Liver (tissue), 9 donors: ENCODE measurements around the gene NEURL1. TPM values are rescaled to one million over a fixed set of nuclear protein-coding genes. Genes with fewer than 3 reads are reported as not detected.
"Not testable (repeated sequence)": the region's sequence is repeated elsewhere in the genome, so short reads cannot be mapped to it uniquely, and the experiment has no call there.

Source experiments
- DNase-seq: peaks from one replicate; pipeline ENCODE4 v3.0.0-alpha.2; 2017; ENCODE audit warnings: low spot score
- H3K27ac ChIP-seq, 2 donors: one replicate each; pipeline ENCODE4 v1.7.0; 2013; ENCODE audit warnings: inconsistent platforms in 2 of 2, low read length in 2 of 2, control low read depth in 1 of 2, low read depth in 1 of 2, mild to moderate bottlenecking in 1 of 2
- H3K27me3 ChIP-seq, 4 donors: one replicate each; pipeline versions ENCODE4 v1.6.1 to v1.7.0; 2013; ENCODE audit warnings: low read length in 3 of 4, inconsistent platforms in 1 of 4, mild to moderate bottlenecking in 1 of 4, moderate library complexity in 1 of 4; ENCODE audit not compliant: control insufficient read depth in 4 of 4, insufficient read depth in 4 of 4
- H3K36me3 ChIP-seq, 4 donors: one replicate each; pipeline versions ENCODE4 v1.6.1 to v1.7.0; 2013; ENCODE audit warnings: low read length in 3 of 4, mild to moderate bottlenecking in 3 of 4, low read depth in 1 of 4, moderate library complexity in 1 of 4; ENCODE audit not compliant: control insufficient read depth in 4 of 4, insufficient read depth in 3 of 4
- H3K4me1 ChIP-seq, 4 donors: one replicate each; pipeline versions ENCODE4 v1.6.1 to v1.7.0; 2013; ENCODE audit warnings: low read length in 3 of 4, mild to moderate bottlenecking in 3 of 4, moderate library complexity in 1 of 4; ENCODE audit not compliant: control insufficient read depth in 4 of 4, insufficient read depth in 4 of 4
- H3K4me3 ChIP-seq, 3 donors: one replicate each; pipeline versions ENCODE4 v1.6.1 to v1.7.0; 2013; ENCODE audit warnings: low read length in 3 of 3, control low read depth in 1 of 3, low read depth in 1 of 3, mild to moderate bottlenecking in 1 of 3
- H3K9ac ChIP-seq, 2 donors: one replicate each; pipeline ENCODE4 v1.7.0; 2013; ENCODE audit warnings: low read length in 2 of 2, mild to moderate bottlenecking in 2 of 2, moderate library complexity in 2 of 2, control low read depth in 1 of 2, low read depth in 1 of 2
- H3K9me3 ChIP-seq, 4 donors: one replicate each; pipeline versions ENCODE4 v1.6.1 to v1.7.0; 2013; ENCODE audit warnings: low read length in 3 of 4; ENCODE audit not compliant: control insufficient read depth in 4 of 4
- ATF3 ChIP-seq: IDR thresholded peaks from 2 replicates; pipeline ENCODE4 v1.6.1; 2016; ENCODE audit warnings: antibody characterized with exemption
- CTCF ChIP-seq: fragments of 150-350 bp; IDR thresholded peaks from 2 replicates; pipeline ENCODE4 v1.5.1; 2017; ENCODE audit warnings: improper control_type of control experiment, low read depth, low read length; ENCODE audit not compliant: missing input control
- EGR1 ChIP-seq, 2 donors: IDR thresholded peaks; 2 replicates each; pipeline ENCODE4 v1.6.1; 2016 to 2018; ENCODE audit warnings: antibody characterized with exemption in 2 of 2, low read depth in 2 of 2
- FOXA2 ChIP-seq: IDR thresholded peaks from 2 replicates; pipeline ENCODE4 v1.6.1; 2016; ENCODE audit warnings: antibody characterized with exemption
- GABPA ChIP-seq, 2 donors: IDR thresholded peaks in 1 of 2; conservative IDR thresholded peaks in 1 of 2; 2 replicates each; pipeline ENCODE4 v1.6.1; 2016; ENCODE audit warnings: antibody characterized with exemption in 2 of 2, mild to moderate bottlenecking in 1 of 2, moderate library complexity in 1 of 2
- HNF4A ChIP-seq, 2 donors: conservative IDR thresholded peaks; 2 replicates each; pipeline ENCODE4 v1.6.1; 2016; ENCODE audit warnings: antibody characterized with exemption in 2 of 2, mild to moderate bottlenecking in 2 of 2
- HNF4G ChIP-seq: IDR thresholded peaks from 2 replicates; pipeline ENCODE4 v1.6.1; 2016; ENCODE audit warnings: antibody characterized with exemption
- JUND ChIP-seq, 2 donors: IDR thresholded peaks; 2 replicates each; pipeline ENCODE4 v1.6.1; 2016; ENCODE audit warnings: antibody characterized with exemption in 2 of 2
- MAX ChIP-seq: IDR thresholded peaks from 2 replicates; pipeline ENCODE4 v1.6.1; 2016; ENCODE audit warnings: antibody characterized with exemption
- NR2F2 ChIP-seq: IDR thresholded peaks from 2 replicates; pipeline ENCODE4 v1.6.1; 2016; ENCODE audit warnings: antibody characterized with exemption
- RAD21 ChIP-seq, 2 donors: IDR thresholded peaks; 2 replicates each; pipeline ENCODE4 v1.6.1; 2016; ENCODE audit warnings: antibody characterized with exemption in 2 of 2, mild to moderate bottlenecking in 2 of 2
- RXRA ChIP-seq, 2 donors: IDR thresholded peaks; 2 replicates each; pipeline ENCODE4 v1.6.1; 2017 to 2018; ENCODE audit warnings: antibody characterized with exemption in 2 of 2, mild to moderate bottlenecking in 1 of 2
- SP1 ChIP-seq: IDR thresholded peaks from 2 replicates; pipeline ENCODE4 v1.6.1; 2018; ENCODE audit warnings: antibody characterized with exemption, mild to moderate bottlenecking
- YY1 ChIP-seq: IDR thresholded peaks from 2 replicates; pipeline ENCODE4 v1.6.1; 2016; ENCODE audit warnings: antibody characterized with exemption, mild to moderate bottlenecking
- ZBTB33 ChIP-seq: IDR thresholded peaks from 2 replicates; pipeline ENCODE4 v1.6.1; 2016; ENCODE audit warnings: antibody characterized with exemption
- WGBS: extraction: QIAGEN DNeasy Blood & Tissue Kit; methylation state at CpG from one replicate; pipeline ENCODE4 v1.1.7; 2013; 5-methylcytosine and 5-hydroxymethylcytosine counted together
- polyA plus RNA-seq, 2 donors: library from polyadenylated mRNA; stranded (reverse) in 1 of 2; unstranded in 1 of 2; fragments of 200-250 nt in 1 of 2; fragments of >200 nt in 1 of 2; fragmentation: Nextera tagmentation in 1 of 2; extraction: Ambion mirVana in 1 of 2; gene quantifications; one replicate each; pipeline versions ENCODE4 v1.2.1 to v1.2.3, GENCODE V29; 2013 to 2015
- total RNA-seq, 2 donors: library from RNA; depleted of rRNA; stranded (reverse); fragments of >200 nt; gene quantifications; one replicate each; pipeline ENCODE4 v1.2.3, GENCODE V29; 2014
- donor health status: healthy.
- donor health status: healthy.
- donor health status: healthy.
- donor health status: healthy.
- donor health status: healthy.

The NEURL1 gene
- total and polyA plus RNA-seq, 4 donors, result 0.11 to 3.9 (median 0.74) TPM

GRCh38 chr10:103503777-103504176 is 10.3 kb downstream of the NEURL1 start:
- not testable (repeated sequence) for H3K9me3 ChIP-seq, DNase-seq, H3K36me3 ChIP-seq, H3K27me3 ChIP-seq, H3K9ac ChIP-seq, H3K4me1 ChIP-seq, H3K4me3 ChIP-seq, H3K27ac ChIP-seq
- 93% methylated on average over 6 of the region's 6 CpGs for WGBS

GRCh38 chr10:103504181-103504783 is 10.8 kb downstream of the NEURL1 start:
- Histone ChIP-seq H3K27ac (no peak overlapping the region), H3K36me3 (no peaks in the 10 kb centered on the region), H3K4me1 (no peaks in the 10 kb centered on the region), H3K27me3 (no peaks in the 10 kb centered on the region), H3K9me3 (no peaks in the 10 kb centered on the region), H3K4me3 (no peak overlapping the region), H3K9ac (no peak overlapping the region)
- DNase-seq, result no peak
- TF ChIP-seq EGR1 (IDR thresholded peaks at IDR 0.05; ENCODE audit: low read depth in 2 of 2) (no peak), FOXA2 (no peak), ATF3 (no peak), RAD21 (IDR thresholded peaks at IDR 0.05) (no peak), CTCF (no peak), ZBTB33 (no peak), NR2F2 (no peak), GABPA (IDR thresholded peaks at IDR 0.05 in 1 of 2, conservative IDR thresholded peaks at IDR 0.05 in 1 of 2) (no peak), JUND (IDR thresholded peaks at IDR 0.05) (no peak)
- WGBS, result 64% methylated on average over 10 of the region's 10 CpGs

GRCh38 chr10:103506061-103506460 is 12.6 kb downstream of the NEURL1 start:
- no peak overlapping the region for H3K4me3 ChIP-seq
- H3K9ac ChIP-seq, result no peak overlapping the region
- H3K36me3 ChIP-seq, result no peaks in the 10 kb centered on the region
- no peaks in the 10 kb centered on the region for H3K9me3 ChIP-seq
- H3K27ac ChIP-seq, result no peak overlapping the region
- no peaks in the 10 kb centered on the region for H3K4me1 ChIP-seq
- WGBS, result 97% methylated on average over 4 of the region's 4 CpGs
- H3K27me3 ChIP-seq, result no peaks in the 10 kb centered on the region
- TF ChIP-seq HNF4A (conservative IDR thresholded peaks at IDR 0.05), result no peak
- no peak for TF ChIP-seq YY1
- TF ChIP-seq ATF3, result no peak
- TF ChIP-seq MAX, result no peak
- no peak for TF ChIP-seq FOXA2
- TF ChIP-seq RAD21 (IDR thresholded peaks at IDR 0.05), result no peak
- no peak for TF ChIP-seq HNF4G
- no peak for TF ChIP-seq GABPA (IDR thresholded peaks at IDR 0.05 in 1 of 2, conservative IDR thresholded peaks at IDR 0.05 in 1 of 2)
- no peak for TF ChIP-seq ZBTB33
- no peak for TF ChIP-seq NR2F2
- TF ChIP-seq SP1, result no peak
- TF ChIP-seq RXRA (IDR thresholded peaks at IDR 0.05), result no peak
- no peak for DNase-seq
